Esophagus muscularis mucosa (tissue), 3 donors: Measurements from ENCODE around the gene TNFRSF1B.
A peak's percentile ranks its signal among the peaks of the same experiment; 100 is the strongest.

Experiments
- EP300 ChIP-seq: sonication (generic); formaldehyde crosslinking; IDR thresholded peaks from one replicate; pipeline ENCODE4 v1.6.1; 2017; ENCODE audit warnings: antibody characterized with exemption
- POLR2AphosphoS5 ChIP-seq, 2 donors: sonication (generic); formaldehyde crosslinking; IDR thresholded peaks; one replicate each; pipeline ENCODE4 v1.6.1; 2017; ENCODE audit warnings: antibody characterized with exemption in 2 of 2

GRCh38 chr1:12166834-12167492, at the start of gene TNFRSF1B:
- TF ChIP-seq POLR2AphosphoS5 (IDR thresholded peaks at IDR 0.05) (peak; percentile 85), EP300 (no peak)
